ENCODE data around the gene GGA3.
"Not testable (repeated sequence)": the region's sequence is repeated elsewhere in the genome, so short reads cannot be mapped to it uniquely, and the experiment has no call there.

GGA3 gene

GRCh38 chr17:75209061-75209460 lies 52.3 kb downstream of the GGA3 start:
- DNase-seq: no peak

- DNase-seq: no peak
Measured at GRCh38 chr17:75208161-75208560, 53.2 kb downstream of the GGA3 start.

- DNase-seq: no peak
Measured at GRCh38 chr17:75207760-75208159, 53.6 kb downstream of the GGA3 start.

- DNase-seq: not testable (repeated sequence)
Measured at GRCh38 chr17:75207050-75207407, 54.4 kb downstream of the GGA3 start.

GRCh38 chr17:75205793-75206163 lies 55.6 kb downstream of the GGA3 start:
- no peak for DNase-seq

GRCh38 chr17:75205037-75205792 lies 56.2 kb downstream of the GGA3 start, which contains the start of gene NUP85:
Gene NUP85 (plus strand): TSS chr17:75205679. CDS start chr17:75205762, 83 bp downstream.
- peak; percentile 99 for DNase-seq

- DNase-seq: no peak
Measured at GRCh38 chr17:75199886-75200618, 61.4 kb downstream of the GGA3 start.

- DNase-seq: peak; percentile 75
Measured at GRCh38 chr17:75194879-75195278, 66.5 kb downstream of the GGA3 start.

GRCh38 chr17:75191584-75191983 lies 69.8 kb downstream of the GGA3 start:
- DNase-seq: no peak

GRCh38 chr17:75188614-75189013 lies 72.8 kb downstream of the GGA3 start:
- no peak for DNase-seq

All from islet precursor cell (in vitro differentiated cells).